Mesothelial cell of epicardium (in vitro differentiated cells): ENCODE data around the gene HSD17B7. TPM values are rescaled to one million over a fixed set of nuclear protein-coding genes. Genes with fewer than 3 reads are reported as not detected.

Experiments
- DNase-seq, 2 experiments: peaks; one replicate each; pipeline ENCODE4 v3.0.0; 2021; ENCODE audit warnings: low spot score in 2 of 2; ENCODE audit not compliant: unreplicated experiment in 2 of 2
- H3K27ac Mint-ChIP-seq: 2 replicates; pipeline ENCODE4 v1.8.0; 2021; ENCODE audit warnings: mixed read lengths
- H3K27me3 Mint-ChIP-seq: 2 replicates; pipeline ENCODE4 v1.8.0; 2021; ENCODE audit warnings: low read depth, mixed read lengths
- H3K36me3 Mint-ChIP-seq: 2 replicates; pipeline ENCODE4 v1.8.0; 2021; ENCODE audit warnings: mixed read lengths
- H3K4me1 Mint-ChIP-seq: 2 replicates; pipeline ENCODE4 v1.8.0; 2021; ENCODE audit warnings: mixed read lengths
- H3K4me3 Mint-ChIP-seq: 2 replicates; pipeline ENCODE4 v1.8.0; 2021; ENCODE audit warnings: mild to moderate bottlenecking, moderate library complexity, mixed read lengths
- H3K9me3 Mint-ChIP-seq: 2 replicates; pipeline ENCODE4 v1.8.0; 2021; ENCODE audit warnings: mixed read lengths
- CTCF ChIP-seq: fragments of 200-600 bp; sonication (generic); IDR thresholded peaks from one replicate; pipeline ENCODE4 v1.5.0; 2021; ENCODE audit warnings: antibody characterized with exemption; ENCODE audit not compliant: unreplicated experiment
- total RNA-seq: library from RNA; stranded (reverse); gene quantifications from 3 replicates; pipeline ENCODE4 v1.2.1, GENCODE V29; 2021

The HSD17B7 gene
- total RNA-seq, 1 donor from 2014 or later: 14.7 TPM

- TF ChIP-seq CTCF: no peak
- Mint-ChIP-seq H3K27ac (no peak overlapping the region), H3K27me3 (peaks cover 32% of the 10 kb centered on the region), H3K9me3 (peaks cover 10% of the 10 kb centered on the region), H3K4me3 (peak overlapping the region; percentile 76), H3K36me3 (no peaks in the 10 kb centered on the region), H3K4me1 (peaks cover 18% of the 10 kb centered on the region)
- peak in 1 of 2 experiments; percentile 41 for DNase-seq
Observed at GRCh38 chr1:162822391-162823200, 32.1 kb downstream of the HSD17B7 start.

DNA sequence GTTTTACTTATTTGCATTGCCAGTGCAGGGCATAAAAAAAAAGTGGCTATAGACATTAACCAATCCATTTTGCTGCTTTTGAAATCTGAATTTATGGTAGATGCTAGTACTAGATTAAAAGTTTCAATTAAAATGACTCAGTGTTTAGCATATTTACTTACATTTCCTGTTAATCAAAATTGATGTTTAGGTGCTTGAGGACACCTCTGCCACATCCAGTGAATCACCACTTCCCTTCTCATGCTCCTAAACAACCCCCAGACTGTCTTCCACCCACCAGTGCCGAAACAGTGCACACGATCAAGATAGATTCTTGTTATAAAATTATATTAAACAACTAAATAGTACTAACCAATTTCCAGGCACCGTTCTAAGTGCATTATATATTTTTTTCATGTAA is 32.7 kb downstream of the HSD17B7 start:
- DNase-seq: no peak
- no peaks in the 10 kb centered on the region for H3K36me3 Mint-ChIP-seq
- peaks cover 14% of the 10 kb centered on the region for H3K4me1 Mint-ChIP-seq
- TF ChIP-seq CTCF: no peak
- H3K27ac Mint-ChIP-seq: no peak overlapping the region
- H3K4me3 Mint-ChIP-seq: peak overlapping the region; percentile 76
- peaks cover 36% of the 10 kb centered on the region for H3K27me3 Mint-ChIP-seq
- H3K9me3 Mint-ChIP-seq: peaks cover 10% of the 10 kb centered on the region

DNA sequence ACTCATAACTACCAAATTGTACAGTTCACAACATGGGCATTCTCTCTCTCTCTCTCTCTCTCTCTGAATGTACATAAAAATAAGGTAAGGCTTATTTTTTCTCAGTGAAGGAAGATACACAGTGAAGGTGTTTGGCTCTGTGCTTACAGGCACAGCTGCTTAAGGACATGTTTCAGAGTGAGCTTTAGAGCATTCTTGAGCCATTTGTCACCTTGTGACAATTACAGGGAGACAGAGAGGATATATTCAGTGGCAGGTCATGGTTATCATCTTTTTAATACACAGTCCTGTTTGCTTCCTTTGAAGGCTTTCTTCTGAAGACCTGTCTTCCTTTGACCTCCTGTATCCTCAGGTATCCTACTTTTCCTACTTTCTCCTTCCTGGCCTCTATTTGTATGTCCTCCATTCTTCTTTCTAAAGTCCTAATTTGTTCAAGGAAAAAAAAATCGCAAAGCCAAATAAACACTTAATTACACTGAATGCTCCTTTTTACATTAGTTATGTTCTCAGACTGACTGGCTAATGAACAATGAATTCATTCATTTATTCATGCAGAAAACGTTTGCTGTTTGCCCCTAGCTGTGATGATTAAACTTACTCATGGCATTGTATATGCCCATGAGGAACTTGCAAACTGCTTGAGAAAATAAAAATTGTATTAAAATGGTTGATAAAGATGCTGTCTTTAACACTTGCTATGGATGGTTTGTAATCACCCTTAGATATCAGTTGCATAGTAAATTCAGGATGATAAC is 33.4 kb downstream of the HSD17B7 start:
- peaks cover 10% of the 10 kb centered on the region for H3K9me3 Mint-ChIP-seq
- no peak for TF ChIP-seq CTCF
- H3K27ac Mint-ChIP-seq: no peak overlapping the region

DNA sequence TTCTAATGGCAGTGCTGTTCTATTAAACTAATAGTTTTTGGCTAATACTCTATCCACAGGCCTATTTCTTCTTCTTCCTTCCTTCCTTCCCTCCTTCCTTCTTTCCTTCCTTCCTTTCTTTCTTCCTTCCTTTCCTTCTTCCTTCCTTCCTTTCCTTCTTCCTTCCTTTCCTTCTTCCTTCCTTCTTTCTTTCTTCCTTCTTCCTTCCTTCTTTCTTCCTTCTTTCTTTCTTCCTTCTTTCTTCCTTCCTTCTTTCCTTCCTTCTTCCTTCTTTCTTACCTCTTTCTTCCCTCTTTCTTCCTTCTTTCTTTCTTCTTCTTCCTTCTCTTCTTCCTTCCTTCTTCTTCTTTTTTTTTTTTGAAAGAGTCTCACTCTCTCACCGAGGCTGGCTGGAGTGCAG is 38.8 kb downstream of the HSD17B7 start:
- DNase-seq: no peak
- TF ChIP-seq CTCF: no peak
- H3K27me3 Mint-ChIP-seq: peaks cover 26% of the 10 kb centered on the region
- H3K9me3 Mint-ChIP-seq: peaks cover 10% of the 10 kb centered on the region
- no peak overlapping the region for H3K27ac Mint-ChIP-seq
- H3K4me1 Mint-ChIP-seq: no peaks in the 10 kb centered on the region
- H3K36me3 Mint-ChIP-seq: no peaks in the 10 kb centered on the region
- no peak overlapping the region for H3K4me3 Mint-ChIP-seq

More for the DNA sequence above, 33.4 kb downstream of the HSD17B7 start:
- Mint-ChIP-seq H3K36me3 (no peaks in the 10 kb centered on the region), H3K4me1 (peaks cover 11% of the 10 kb centered on the region), H3K27me3 (peaks cover 42% of the 10 kb centered on the region), H3K4me3 (no peak overlapping the region)
- no peak for DNase-seq

- no peaks in the 10 kb centered on the region for H3K9me3 Mint-ChIP-seq
Observed at GRCh38 chr1:162832470-162832869, 42.0 kb downstream of the HSD17B7 start.

More at GRCh38 chr1:162832470-162832869, 42.0 kb downstream of the HSD17B7 start:
- no peak for TF ChIP-seq CTCF
- no peaks in the 10 kb centered on the region for H3K36me3 Mint-ChIP-seq
- H3K4me3 Mint-ChIP-seq: no peak overlapping the region
- DNase-seq: no peak
- H3K4me1 Mint-ChIP-seq: peaks cover 2% of the 10 kb centered on the region
- H3K27me3 Mint-ChIP-seq: peaks cover 21% of the 10 kb centered on the region
- no peak overlapping the region for H3K27ac Mint-ChIP-seq
